ENCODE results near the gene GATAD2A.

DNA sequence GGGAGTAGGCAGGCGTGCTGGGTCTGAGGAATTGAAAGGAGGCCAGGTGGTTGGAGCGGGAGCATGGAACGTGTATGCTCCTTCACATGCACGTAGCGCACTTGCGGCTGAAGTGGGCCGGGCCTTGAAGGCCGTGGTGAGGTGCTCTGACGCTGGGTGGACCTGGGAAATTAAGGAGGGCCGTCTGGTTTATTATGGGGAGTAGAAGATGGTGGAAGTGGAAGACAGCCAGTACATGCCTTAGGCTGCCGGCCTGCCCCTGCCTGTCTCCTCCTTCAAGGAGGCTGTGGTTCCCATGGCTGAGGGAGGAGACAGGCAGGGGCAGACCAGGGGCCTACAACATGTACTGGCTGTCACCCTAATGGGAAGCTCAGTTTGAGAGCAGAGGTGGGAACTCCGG is 23.9 kb downstream of the GATAD2A start:
- TF ChIP-seq, protein P1, sequence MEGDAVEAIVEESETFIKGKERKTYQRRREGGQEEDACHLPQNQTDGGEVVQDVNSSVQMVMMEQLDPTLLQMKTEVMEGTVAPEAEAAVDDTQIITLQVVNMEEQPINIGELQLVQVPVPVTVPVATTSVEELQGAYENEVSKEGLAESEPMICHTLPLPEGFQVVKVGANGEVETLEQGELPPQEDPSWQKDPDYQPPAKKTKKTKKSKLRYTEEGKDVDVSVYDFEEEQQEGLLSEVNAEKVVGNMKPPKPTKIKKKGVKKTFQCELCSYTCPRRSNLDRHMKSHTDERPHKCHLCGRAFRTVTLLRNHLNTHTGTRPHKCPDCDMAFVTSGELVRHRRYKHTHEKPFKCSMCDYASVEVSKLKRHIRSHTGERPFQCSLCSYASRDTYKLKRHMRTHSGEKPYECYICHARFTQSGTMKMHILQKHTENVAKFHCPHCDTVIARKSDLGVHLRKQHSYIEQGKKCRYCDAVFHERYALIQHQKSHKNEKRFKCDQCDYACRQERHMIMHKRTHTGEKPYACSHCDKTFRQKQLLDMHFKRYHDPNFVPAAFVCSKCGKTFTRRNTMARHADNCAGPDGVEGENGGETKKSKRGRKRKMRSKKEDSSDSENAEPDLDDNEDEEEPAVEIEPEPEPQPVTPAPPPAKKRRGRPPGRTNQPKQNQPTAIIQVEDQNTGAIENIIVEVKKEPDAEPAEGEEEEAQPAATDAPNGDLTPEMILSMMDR (optimal IDR thresholded peaks at IDR 0.05 in 1 of 3, IDR thresholded peaks at IDR 0.05 in 1 of 3, conservative IDR thresholded peaks at IDR 0.05 in 1 of 3; ENCODE audit: extremely low read depth in 1 of 3, insufficient read depth in 2 of 3, low read length in 3 of 3), result no peak
- no peak for TF ChIP-seq EZH2 (IDR thresholded peaks at IDR 0.05; ENCODE audit: low read length)
